Effector memory CD8-positive, alpha-beta T cell (primary cell): Measurements from ENCODE around the gene DCDC1.

ENCODE experiments used
- ATAC-seq: fragments of 150-1000 bp; cut with Tn5 transposase; replicated peaks from 2 replicates; pipeline ENCODE4 v1.10.0; 2021; ENCODE audit warnings: mild to moderate bottlenecking, moderate library complexity
- DNase-seq, 3 experiments: peaks; one replicate each; pipeline ENCODE4 v3.0.0; 2021
- H3K27ac Mint-ChIP-seq, 2 donors: one replicate each; pipeline ENCODE4 v1.8.0; 2022; ENCODE audit warnings: mild to moderate bottlenecking in 2 of 2, mixed read lengths in 2 of 2, moderate library complexity in 2 of 2
- H3K27me3 Mint-ChIP-seq, 2 donors: one replicate each; pipeline ENCODE4 v1.8.0; 2022; ENCODE audit warnings: mixed read lengths in 2 of 2
- H3K36me3 Mint-ChIP-seq: one replicate; pipeline ENCODE4 v1.8.0; 2022; ENCODE audit warnings: mild to moderate bottlenecking, moderate library complexity, mixed read lengths; ENCODE audit not compliant: insufficient read depth
- H3K4me1 Mint-ChIP-seq, 2 donors: one replicate each; pipeline ENCODE4 v1.8.0; 2022; ENCODE audit warnings: low read depth in 2 of 2, mixed read lengths in 2 of 2
- H3K4me3 Mint-ChIP-seq, 2 donors: one replicate each; pipeline ENCODE4 v1.8.0; 2022; ENCODE audit warnings: mild to moderate bottlenecking in 2 of 2, mixed read lengths in 2 of 2, moderate library complexity in 2 of 2
- H3K9me3 Mint-ChIP-seq, 2 donors: one replicate each; pipeline ENCODE4 v1.8.0; 2022; ENCODE audit warnings: mixed read lengths in 2 of 2

DCDC1 gene

DNA sequence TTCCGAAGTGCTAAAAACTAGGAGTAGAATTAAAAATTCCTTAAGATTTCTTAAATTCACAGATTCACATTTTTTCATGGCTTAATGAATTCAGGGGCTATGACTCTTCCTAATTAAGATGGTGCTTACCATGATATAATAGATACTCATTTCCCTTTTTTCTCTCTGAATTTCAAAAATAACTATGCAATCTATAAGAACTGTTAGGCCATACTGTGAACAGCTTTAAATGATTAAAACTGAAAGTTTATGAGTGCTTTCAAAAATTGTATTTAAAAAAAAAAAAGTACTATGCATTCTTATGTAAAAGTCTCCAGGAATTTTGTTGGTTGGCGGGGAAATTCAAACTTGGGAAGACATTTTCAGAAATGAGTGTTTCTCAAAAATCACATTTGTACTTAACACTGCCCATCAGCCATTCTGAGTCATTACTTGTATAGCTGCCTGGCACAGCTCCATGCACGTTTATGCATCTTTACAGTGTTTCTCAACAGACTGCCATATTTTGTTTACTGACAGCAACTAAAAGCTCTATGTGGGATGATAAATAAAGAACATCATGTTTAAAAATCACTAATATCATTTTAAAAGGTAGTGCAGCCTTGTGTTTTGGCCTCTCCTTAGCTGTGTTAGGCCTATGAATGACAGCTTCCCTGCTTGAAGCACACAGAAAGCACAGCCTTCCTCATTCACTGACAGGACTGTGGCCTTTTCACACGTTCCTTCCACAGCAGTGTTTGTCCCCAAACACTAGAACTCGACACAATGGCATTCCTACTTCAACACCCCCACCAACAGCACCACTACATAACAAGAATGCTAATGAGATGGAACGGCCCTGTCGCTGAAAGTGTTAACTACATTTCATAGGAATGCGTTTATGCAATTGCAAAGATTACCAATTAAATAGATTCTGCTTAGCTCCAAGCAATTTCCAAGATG is 131.4 kb downstream of the DCDC1 start:
- DNase-seq (no peak), ATAC-seq (no peak)
- no peaks in the 10 kb centered on the region for H3K4me1 Mint-ChIP-seq
- peaks cover 0 to 6% of the 10 kb centered on the region in 2 donors for H3K27me3 Mint-ChIP-seq
- H3K4me3 Mint-ChIP-seq, result no peak overlapping the region
- H3K27ac Mint-ChIP-seq, result no peak overlapping the region
- H3K9me3 Mint-ChIP-seq, result no peaks in the 10 kb centered on the region
- H3K36me3 Mint-ChIP-seq, result no peaks in the 10 kb centered on the region

DNA sequence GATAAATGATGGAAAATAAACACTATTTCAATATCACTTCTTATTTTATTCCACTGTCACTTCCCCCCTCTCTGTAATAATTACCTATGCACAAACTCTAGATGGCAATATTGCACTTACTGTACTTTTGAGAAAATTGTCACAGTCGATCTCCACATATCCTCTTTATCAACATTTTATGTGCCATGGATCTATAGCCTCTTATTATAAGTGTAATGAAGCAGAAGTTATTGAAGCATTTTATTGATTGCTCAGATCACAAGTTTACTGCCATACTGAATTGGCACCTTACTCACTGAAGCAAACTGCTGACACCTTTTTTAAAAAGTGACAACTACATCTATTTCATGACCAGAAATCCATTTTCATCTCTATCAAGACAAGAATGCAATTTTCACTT is 133.4 kb downstream of the DCDC1 start:
- H3K27me3 Mint-ChIP-seq, result peaks cover 0 to 6% of the 10 kb centered on the region in 2 donors
- H3K9me3 Mint-ChIP-seq, result no peaks in the 10 kb centered on the region
- H3K36me3 Mint-ChIP-seq, result no peaks in the 10 kb centered on the region
- no peaks in the 10 kb centered on the region for H3K4me1 Mint-ChIP-seq
- ATAC-seq (no peak), DNase-seq (no peak)
- no peak overlapping the region for H3K4me3 Mint-ChIP-seq
- H3K27ac Mint-ChIP-seq, result no peak overlapping the region

DNA sequence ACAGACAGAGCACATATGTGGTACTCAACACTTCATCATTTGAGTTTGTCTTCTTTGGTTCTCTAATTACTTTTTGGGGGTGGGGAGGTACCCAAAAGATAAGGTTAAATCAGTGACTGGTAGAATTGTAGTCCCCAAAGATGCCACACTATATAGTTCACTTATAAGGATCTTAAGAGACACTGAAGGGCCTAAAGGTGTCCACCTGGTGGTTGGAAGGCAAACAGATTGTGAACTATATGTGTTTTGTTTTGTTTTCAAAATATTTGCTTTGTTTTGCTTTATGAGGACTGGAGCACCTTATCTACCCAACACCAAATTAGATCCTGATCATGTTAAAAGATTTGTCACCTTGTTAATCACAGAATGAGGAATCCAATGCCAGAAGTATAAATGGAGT is 136.1 kb downstream of the DCDC1 start:
- Mint-ChIP-seq H3K27ac (no peak overlapping the region), H3K4me1 (no peaks in the 10 kb centered on the region), H3K36me3 (no peaks in the 10 kb centered on the region), H3K9me3 (no peaks in the 10 kb centered on the region), H3K27me3 (peaks cover 0 to 6% of the 10 kb centered on the region in 2 donors), H3K4me3 (no peak overlapping the region)
- DNase-seq (no peak), ATAC-seq (no peak)

DNA sequence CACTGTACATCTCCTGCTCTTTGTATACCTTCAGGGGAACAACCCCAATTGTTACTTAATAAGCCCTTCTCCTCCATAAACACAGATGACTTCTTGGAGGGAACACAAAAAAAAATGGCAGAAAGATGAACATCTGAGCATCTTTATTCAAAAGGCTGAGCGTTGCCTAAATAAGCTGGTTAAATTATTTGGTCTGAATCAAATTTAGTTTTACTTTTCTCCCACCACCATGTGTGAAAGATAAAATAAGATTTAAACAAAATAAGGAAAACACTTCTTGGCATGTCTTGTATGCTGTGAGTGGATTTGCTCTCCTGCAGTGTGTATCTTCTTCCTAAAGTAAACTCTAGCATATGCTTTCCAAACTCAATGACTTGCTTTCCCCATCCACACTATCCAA is 137.9 kb downstream of the DCDC1 start:
- Mint-ChIP-seq H3K4me3 (no peak overlapping the region), H3K4me1 (no peaks in the 10 kb centered on the region), H3K36me3 (no peaks in the 10 kb centered on the region), H3K9me3 (no peaks in the 10 kb centered on the region), H3K27ac (no peak overlapping the region), H3K27me3 (peaks cover 0 to 6% of the 10 kb centered on the region in 2 donors)
- DNase-seq, result no peak
- no peak for ATAC-seq

DNA sequence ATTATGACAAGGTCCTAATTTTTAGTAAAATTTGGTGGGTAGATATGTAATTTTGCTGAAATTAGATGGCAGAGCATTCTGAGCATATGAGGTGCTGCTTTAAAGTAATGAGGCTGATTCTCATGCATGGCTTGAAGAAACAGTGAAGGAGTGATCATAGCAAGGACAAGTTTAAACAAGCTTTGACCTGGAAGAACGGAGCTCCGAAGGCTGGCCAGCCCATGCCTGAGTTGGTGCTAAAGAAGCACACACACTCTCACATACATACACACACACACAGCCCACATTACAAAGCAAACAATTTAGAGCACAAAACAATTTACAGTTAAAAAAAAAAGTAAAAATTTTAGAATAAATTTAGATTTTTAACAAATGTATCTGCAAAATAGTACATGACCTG is 150.7 kb downstream of the DCDC1 start:
- Mint-ChIP-seq H3K9me3 (no peaks in the 10 kb centered on the region), H3K27ac (no peak overlapping the region), H3K36me3 (no peaks in the 10 kb centered on the region), H3K4me3 (no peak overlapping the region), H3K4me1 (no peaks in the 10 kb centered on the region), H3K27me3 (peaks cover 0 to 9% of the 10 kb centered on the region in 2 donors)
- no peak for DNase-seq
- no peak for ATAC-seq

DNA sequence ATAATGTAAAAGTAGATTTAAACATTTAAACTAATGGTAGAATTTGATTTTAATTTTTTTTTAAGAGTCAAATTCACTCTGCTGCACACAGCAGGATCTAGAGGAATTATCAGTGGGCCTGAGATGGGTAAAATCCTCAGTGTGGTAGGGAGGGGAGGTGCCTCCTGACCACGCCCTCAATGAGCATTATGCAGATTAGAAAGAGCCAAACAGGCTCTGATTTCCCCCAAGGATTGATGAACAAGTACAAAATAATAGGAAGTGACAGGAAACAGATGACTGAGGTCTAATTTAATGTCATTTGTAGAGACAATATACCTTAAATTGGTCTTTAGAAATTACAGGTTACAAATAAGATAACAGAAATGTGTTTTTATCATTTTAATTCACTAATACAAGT is 155.2 kb downstream of the DCDC1 start:
- Mint-ChIP-seq H3K36me3 (no peaks in the 10 kb centered on the region), H3K4me1 (no peaks in the 10 kb centered on the region), H3K27ac (no peak overlapping the region), H3K9me3 (no peaks in the 10 kb centered on the region), H3K4me3 (no peak overlapping the region), H3K27me3 (peaks cover 0 to 9% of the 10 kb centered on the region in 2 donors)
- DNase-seq, result no peak
- ATAC-seq, result no peak

DNA sequence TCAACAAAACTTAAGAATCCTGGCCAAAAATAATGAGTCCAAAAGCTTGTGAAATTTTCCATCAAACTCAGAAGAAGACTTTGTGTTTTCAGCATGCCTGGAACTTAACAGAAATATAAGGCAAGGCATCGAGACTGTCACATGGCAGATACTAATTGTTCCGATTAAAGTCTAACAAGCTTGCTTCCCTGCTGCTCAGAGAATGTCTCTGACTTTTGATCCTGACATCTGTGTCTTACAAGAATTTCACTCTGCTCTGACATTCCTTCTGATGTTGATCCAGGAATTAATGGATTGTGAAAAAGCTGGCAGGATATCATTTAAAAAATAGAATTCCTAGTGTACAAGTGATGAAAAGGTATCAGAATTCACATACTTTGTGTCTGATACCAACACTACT is 170.2 kb downstream of the DCDC1 start:
- ATAC-seq (no peak), DNase-seq (no peak)
- no peaks in the 10 kb centered on the region for H3K27me3 Mint-ChIP-seq
- no peaks in the 10 kb centered on the region for H3K4me1 Mint-ChIP-seq
- H3K27ac Mint-ChIP-seq, result no peak overlapping the region
- no peak overlapping the region for H3K4me3 Mint-ChIP-seq
- no peaks in the 10 kb centered on the region for H3K36me3 Mint-ChIP-seq
- H3K9me3 Mint-ChIP-seq, result peaks cover 0 to 3% of the 10 kb centered on the region in 2 donors

DNA sequence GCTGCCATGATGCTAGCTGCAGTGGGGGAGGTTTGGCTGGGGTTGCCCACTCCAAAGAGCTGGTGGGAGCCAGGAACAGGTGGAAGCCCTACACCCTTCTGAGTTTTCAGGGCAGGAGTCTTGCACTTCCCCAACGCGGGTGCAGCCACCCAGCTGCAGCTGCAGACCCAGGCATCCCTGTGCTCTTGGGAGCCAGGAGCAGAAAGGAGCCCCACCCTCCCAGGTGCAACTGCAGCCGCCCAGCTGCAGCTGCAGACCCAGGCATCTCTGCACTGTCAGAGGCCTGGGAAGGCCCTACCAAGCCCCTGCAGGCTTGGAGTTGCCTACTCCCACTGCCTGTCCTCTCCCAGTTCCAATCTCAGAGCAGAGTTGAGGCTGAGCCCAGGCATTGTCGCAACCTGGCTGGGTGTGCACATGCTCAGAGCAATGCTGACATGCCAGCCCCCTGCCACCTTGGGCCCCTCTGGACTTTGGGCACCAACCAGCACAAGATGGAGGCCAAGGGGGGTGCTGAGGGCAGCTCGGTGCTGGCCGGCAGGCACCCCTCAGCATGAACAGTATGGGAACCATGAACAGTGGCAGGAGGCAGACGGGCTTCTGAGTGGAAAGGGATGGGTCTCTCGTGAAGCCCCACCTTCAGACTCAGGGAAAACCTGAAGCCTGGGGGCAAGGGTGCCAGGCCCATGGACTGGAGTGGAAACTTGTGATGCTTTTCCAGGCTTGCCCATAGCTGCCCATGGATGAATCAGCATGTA is 195.4 kb downstream of the DCDC1 start:
- peaks cover 3 to 13% of the 10 kb centered on the region in 2 donors for H3K9me3 Mint-ChIP-seq
- no peaks in the 10 kb centered on the region for H3K27me3 Mint-ChIP-seq
- DNase-seq, result no peak
- H3K4me3 Mint-ChIP-seq, result no peak overlapping the region
- no peaks in the 10 kb centered on the region for H3K36me3 Mint-ChIP-seq
- H3K4me1 Mint-ChIP-seq, result no peaks in the 10 kb centered on the region
- no peak for ATAC-seq
- H3K27ac Mint-ChIP-seq, result no peak overlapping the region

DNA sequence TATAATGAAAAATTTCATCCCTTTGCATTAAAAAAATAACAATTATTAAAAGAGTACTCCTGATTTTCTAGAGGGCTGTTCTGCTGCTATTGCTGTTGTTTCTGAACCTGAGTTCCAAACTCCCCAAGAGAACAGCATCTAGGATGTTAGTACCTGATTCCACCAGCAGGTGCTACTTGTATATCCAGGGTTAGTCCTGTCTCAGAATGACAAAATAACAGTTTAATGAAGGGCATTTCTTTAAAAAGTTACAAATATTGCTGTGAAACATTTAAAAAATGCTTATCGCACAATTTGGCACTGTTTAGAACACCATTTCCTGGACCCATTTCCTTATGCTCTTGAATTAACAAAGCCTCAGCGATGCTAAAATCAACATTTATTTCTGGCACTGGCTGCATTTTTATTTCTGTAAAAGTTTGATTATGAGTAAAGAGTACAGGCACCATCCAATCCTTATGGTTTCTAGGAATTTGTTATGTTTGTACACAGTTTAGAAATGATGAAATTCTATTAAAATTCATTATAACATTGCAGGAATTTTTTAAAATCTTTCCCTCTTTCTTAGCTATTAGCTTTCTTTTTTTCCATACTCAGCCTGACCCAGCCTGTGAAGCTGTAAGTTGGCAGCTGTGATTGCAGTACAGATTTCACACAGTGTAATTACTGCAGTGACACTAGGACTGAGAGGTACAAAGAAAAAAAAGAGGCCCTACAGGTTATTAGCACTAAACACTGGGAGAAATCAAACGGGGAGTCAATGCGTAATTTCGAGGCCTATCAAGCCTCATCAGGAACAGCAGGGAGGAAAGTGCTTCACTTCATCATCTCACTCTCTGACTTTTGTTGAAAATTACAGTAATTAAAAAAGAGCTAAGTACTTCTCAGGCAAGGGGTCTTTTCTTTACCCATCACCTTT is 208.8 kb downstream of the DCDC1 start:
- Mint-ChIP-seq H3K4me3 (no peak overlapping the region), H3K9me3 (peaks cover 0 to 1% of the 10 kb centered on the region in 2 donors), H3K36me3 (no peaks in the 10 kb centered on the region), H3K27ac (no peak overlapping the region), H3K4me1 (no peaks in the 10 kb centered on the region), H3K27me3 (no peaks in the 10 kb centered on the region)
- DNase-seq (no peak), ATAC-seq (no peak)

DNA sequence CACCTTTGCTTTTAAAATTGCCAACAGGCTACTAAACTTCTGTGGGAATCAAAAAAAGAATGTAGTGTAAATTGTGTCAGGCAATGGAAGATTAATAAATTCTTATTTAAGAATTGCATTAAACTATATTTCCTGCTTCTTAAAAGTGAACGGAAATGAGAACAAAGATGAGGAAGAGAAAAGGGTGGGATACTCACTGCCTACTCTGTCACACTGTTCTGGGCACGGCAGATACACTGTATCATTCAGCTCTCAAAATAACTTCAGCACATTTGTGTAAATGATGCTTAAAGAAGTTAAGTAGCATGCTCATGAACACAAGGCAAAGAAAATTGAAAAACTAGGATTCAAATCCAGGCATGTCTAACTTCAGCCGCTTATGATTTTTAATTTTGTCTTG is 218.7 kb downstream of the DCDC1 start:
- Mint-ChIP-seq H3K27ac (no peak overlapping the region), H3K36me3 (no peaks in the 10 kb centered on the region), H3K27me3 (no peaks in the 10 kb centered on the region), H3K4me3 (no peak overlapping the region), H3K9me3 (peaks cover 3 to 17% of the 10 kb centered on the region in 2 donors), H3K4me1 (no peaks in the 10 kb centered on the region)
- ATAC-seq (no peak), DNase-seq (no peak)

DNA sequence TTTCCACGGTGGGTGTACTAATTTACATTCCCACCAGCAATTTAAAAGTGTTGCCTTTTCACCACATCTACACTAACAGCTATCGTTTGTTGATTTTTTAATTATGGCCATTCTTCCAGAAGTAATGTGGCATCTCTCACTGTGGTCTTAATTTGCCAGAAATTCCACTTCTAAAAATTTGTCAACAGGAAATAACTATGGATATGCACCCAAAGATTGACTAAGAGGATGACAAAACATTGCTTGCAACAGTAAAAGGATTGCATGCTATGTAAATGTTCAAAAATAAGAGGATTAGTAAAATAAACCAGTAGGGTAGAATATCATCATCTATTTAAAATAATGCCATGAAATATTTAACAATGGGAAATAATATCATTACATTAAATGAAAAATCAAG is 219.5 kb downstream of the DCDC1 start:
- Mint-ChIP-seq H3K27ac (no peak overlapping the region), H3K9me3 (peaks cover 3 to 17% of the 10 kb centered on the region in 2 donors), H3K4me3 (no peak overlapping the region), H3K36me3 (no peaks in the 10 kb centered on the region), H3K27me3 (no peaks in the 10 kb centered on the region), H3K4me1 (no peaks in the 10 kb centered on the region)
- DNase-seq, result no peak
- no peak for ATAC-seq

DNA sequence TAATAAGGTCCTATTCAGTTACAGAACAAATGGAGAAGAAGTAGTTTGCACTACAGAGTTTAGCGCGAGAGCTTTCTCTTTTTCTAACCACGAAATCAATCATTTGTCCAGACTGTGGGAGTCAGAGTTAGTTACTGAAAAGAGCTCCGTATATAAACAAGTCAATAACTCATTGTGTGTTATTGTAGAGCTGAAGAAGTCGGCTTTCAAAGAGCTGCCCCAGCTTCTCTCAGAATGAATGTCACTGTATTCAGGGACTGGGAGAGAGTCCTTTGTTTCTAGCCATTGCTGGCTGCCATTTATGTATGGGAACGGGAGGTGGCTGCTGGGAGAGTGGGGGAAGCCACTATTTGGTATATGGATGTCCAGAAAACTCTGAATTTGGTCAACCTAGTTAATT is 227.8 kb downstream of the DCDC1 start:
- Mint-ChIP-seq H3K4me1 (no peaks in the 10 kb centered on the region), H3K27ac (no peak overlapping the region)

DNA sequence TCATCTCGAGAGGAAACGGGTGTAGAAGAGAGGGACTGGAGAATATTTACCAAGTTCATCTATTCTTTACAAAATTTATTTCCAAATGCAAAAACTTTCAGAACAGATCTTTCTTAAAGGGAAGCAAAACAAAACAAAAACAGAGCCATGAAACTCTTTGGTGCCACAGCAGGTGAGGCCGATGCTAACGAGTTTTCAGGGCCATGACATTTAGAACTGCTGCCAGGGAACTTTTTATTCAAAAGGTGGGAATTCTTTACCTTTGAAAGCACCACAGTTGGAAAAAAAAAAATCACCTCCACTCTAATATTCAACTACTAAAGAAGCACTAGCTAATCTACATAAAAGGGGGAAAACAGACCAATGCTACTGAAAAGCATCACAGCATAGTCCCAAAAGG is 230.1 kb downstream of the DCDC1 start:
- Mint-ChIP-seq H3K4me1 (no peaks in the 10 kb centered on the region), H3K27me3 (no peaks in the 10 kb centered on the region), H3K36me3 (no peaks in the 10 kb centered on the region), H3K9me3 (no peaks in the 10 kb centered on the region), H3K27ac (no peak overlapping the region), H3K4me3 (no peak overlapping the region)
- DNase-seq (no peak), ATAC-seq (no peak)

More for the DNA sequence above, 227.8 kb downstream of the DCDC1 start:
- no peak for ATAC-seq
- DNase-seq, result no peak
- Mint-ChIP-seq H3K36me3 (no peaks in the 10 kb centered on the region), H3K9me3 (no peaks in the 10 kb centered on the region), H3K27me3 (no peaks in the 10 kb centered on the region), H3K4me3 (no peak overlapping the region)
